RCC 7860 (cell line): ENCODE data around the gene ANKS1B.
"Not testable (repeated sequence)": the region's sequence is repeated elsewhere in the genome, so short reads cannot be mapped to it uniquely, and the experiment has no call there.

Source experiments
- DNase-seq: peaks from one replicate; pipeline ENCODE4 v3.0.0-alpha.2; 2015; ENCODE audit warnings: low spot score
- FAIRE-seq: peaks from 2 replicates; lab custom pipeline; 2012; peaks lifted over from hg19 to GRCh38; lab: Jason Lieb, UNC

Gene ANKS1B

DNA sequence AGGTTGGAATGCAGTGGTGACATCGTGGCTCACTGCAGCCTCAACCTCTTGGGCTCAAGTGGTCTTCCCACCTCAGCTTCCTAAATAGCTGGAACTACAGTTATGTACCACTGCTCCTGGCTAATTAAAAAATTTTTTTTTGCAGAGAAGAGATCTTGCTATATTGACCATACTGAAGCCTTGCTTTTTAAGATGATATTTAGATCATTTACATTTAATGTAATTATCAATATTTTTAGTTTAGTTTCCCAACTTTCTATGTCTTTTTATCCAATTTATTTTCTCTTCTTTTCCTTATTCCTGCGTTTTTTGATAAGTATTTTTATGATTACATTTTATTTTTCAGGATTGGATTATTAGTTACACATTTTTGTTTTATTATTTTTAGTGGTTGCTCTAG, 999.6 kb downstream of the ANKS1B start:
- FAIRE-seq (peak; percentile 23), DNase-seq (no peak)

DNA sequence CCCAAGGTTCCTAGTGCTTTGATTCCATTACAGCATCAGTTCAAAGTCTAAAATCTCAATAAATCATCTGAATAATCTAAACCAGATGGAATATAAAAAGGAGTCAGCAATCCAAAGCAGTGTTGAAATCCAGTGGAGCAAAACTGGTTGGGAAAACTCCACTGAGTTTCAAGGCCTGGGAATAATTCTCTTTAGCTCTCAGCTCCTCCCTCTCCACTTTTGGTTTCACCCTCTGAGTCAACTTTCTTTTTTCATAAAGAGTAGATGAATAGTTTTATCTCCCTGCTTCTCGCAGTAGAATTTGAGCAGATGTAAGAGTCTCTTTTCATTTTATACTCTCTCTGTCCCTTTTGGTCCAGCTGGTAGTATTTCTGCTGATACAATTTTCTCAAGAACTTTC, 1001.1 kb downstream of the ANKS1B start:
- DNase-seq: no peak
- no peak for FAIRE-seq

DNA sequence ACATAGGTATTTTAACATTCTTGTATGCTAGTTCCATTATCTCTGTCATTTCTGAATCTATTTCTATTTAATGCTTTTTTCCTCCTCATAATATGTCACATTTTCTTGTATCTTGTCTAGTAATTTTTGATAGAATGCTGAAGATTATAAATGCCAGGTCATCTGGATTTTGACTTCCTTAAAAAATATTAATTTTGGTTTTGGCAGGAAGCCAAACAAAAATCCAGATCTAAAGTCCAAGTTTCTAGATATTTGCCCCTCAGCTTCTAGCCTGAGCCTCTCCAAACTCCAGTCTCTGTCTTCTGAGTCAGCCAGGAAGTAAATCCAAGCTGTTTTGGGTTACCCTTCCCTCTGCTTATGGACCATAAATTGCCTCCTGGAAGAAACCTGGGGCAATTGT, 1004.2 kb downstream of the ANKS1B start:
- FAIRE-seq (no peak), DNase-seq (no peak)

DNA sequence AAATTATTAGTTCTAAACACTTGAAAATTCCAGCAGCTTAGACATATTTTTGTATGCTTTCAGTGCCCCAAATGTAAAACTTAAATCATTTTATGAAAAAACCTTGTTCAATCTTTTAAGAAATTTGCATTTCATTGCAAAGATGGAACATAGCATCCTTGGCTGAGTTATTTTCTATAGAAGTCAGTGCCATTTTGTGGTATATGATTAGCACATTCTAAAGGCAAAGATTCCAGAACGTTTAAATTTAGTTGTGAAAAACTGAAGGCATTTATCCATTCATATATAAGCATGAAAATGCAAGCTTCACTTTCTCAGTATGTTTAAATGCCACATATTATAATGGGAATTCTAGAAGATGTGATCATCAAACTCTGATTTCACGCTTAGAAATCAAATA, 1007.5 kb downstream of the ANKS1B start:
- FAIRE-seq (no peak), DNase-seq (no peak)

DNA sequence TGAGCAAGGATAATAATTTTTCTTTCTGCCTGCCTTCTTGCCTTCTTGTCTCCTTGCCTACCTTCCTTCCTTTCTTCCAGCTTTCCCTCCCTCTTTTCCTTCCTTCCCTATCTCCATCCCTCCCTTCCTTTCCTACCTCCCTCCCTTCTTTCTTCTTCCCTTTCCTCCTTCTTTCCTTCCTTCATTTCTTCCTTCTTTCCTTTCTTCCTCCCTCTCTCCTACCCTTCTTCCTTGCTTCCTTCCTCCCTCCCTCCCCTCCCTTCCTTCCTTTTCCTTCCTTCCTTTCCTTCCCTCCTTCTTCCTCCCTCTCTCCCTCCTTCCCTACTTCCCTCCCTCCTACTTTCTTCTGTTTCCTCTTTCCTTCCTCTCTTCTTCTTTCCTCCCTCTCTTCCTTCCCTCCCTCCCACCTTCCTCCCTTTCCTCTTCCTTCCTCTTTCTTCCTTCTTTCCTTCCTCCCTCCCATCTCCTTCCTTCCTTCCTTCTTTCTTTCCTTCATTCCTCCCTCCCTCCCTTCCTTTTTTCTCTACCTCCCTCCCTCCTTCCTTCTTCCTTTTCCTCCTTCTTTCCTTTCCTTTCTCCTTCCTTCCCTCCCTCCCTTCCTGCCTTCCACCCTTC, 1009.9 kb downstream of the ANKS1B start:
- FAIRE-seq: no peak
- DNase-seq: no peak

DNA sequence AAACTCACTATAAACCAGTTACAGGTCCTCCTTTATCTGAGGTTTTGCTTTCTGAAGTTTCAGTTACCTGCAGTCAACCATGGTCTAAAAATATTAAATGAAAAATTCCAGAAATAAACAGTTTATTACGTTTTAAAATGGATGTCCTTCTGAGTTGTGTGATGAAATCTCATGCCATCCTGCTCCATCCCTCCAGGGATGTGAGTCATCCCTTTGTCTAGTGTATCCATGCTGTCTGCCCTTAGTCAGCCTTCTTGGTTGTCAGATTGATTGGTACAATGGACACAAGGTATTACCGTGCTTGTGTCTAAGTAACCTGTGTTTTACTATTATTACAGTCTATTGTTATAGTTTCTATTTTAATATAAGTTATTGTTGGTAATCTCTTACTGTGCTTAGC, 1011.3 kb downstream of the ANKS1B start:
- DNase-seq (no peak), FAIRE-seq (no peak)

DNA sequence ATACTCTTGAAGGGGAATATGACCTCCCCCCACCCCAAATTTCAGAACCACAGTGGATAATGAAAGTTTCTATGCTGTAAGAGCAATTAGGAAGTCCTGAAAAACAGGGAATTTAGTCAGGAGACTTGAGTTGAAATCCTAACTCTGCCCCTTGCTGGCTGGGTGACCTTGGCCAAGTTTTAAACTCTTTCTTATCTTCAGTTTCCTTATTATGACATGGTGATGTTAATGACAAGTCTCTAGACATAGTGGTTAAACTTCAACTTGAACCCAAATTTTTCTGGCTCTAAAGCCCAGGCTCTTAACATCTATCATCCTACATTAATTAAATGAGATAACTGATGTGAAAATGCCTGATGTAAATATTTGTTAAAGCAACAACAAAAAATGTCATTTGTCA, 1013.8 kb downstream of the ANKS1B start:
- FAIRE-seq (no peak), DNase-seq (no peak)

DNA sequence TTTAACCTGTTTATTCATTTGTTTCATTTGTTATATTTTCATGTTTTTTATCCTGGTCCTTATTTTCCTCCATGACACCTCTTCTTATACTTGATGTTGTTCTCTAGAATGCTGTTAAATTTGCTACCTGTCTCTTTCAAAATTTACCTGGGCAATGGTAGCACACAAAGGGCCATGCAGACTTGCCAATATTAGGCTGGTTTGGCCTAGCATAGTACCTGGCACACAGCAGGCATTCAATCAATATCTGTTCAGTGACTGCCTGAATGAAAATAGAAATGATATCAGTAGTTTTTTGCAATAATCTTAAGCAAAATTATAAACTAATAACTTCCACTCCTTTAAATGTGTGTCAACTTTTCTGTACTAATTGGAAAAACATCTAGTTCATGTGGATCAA, 1014.5 kb downstream of the ANKS1B start:
- DNase-seq: no peak
- FAIRE-seq: no peak

DNA sequence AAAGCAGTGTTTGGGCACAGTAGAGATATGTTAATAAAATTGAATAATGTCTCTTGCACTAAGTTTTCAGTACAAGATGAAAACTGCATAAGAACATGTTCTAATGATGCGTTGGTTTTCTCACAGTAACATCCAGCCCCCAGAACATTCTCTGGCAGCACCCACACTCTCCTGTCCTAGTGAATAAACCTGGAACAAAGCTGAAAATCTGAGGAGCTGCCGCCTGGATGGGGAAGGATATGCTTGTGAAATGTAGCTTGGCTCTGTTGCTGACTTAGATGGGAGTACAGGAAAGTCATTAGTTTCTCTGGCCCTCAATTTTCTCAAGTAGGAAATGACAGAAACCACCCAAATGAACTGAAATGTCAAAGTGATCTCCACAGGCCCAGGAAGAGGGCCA, 1015.8 kb downstream of the ANKS1B start:
- FAIRE-seq (no peak), DNase-seq (no peak)

DNA sequence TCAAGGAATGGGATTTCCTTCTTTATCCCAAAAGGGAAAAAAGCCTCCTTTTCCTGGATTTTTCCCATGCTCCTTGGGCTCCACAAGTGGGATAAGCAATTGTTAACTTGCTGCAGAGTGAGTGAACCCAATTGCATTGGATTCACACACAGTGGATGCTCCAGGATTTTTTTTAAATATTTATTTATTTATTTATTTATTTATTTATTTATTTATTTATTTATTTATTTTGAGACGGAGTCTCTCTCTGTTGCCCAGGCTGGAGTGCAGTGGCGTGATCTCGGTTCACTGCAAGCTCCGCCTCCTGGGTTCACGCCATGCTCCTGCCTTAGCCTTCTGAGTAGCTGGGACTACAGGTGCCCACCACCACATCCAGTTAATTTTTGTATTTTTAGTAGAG, 1027.6 kb downstream of the ANKS1B start:
- FAIRE-seq, DNase-seq: not testable (repeated sequence)

DNA sequence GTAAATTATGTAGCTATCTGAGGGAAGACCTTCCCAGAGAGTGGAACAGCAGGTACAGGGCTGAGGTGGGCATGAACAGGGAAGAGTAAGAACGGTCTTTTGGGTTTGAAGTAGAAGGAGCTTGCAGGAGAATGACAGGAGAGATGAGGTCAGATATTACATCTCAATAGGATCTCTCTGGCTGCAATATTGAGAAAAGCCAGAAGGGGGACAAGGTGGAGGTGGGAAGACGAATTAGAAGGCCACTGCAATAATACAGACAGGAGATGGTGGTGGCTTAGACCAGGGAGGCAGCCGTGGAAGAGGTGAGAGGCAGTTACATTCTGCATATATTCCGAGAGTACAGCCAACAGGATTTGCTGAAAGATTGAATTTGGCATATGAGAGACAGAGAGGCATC, 1029.5 kb downstream of the ANKS1B start:
- no peak for DNase-seq
- FAIRE-seq: no peak

DNA sequence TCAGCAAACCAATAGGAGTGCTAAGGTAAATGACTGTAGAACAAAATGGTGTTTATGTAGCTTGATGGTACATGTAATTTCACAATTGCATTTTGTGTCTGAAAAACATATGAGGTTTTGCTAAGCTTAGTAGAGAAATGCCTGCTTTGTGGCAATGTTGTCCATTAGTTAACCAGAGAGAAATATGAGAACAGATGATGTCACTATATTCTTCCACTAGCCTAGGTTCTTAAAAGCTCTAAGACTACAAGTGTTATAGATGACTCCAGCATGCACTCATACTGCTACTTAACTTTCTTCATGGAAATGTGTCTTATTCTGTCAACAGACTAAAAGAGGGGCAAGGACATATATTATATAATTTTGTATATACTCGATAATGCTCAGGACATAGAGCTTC, 1030.2 kb downstream of the ANKS1B start:
- FAIRE-seq (no peak), DNase-seq (no peak)

DNA sequence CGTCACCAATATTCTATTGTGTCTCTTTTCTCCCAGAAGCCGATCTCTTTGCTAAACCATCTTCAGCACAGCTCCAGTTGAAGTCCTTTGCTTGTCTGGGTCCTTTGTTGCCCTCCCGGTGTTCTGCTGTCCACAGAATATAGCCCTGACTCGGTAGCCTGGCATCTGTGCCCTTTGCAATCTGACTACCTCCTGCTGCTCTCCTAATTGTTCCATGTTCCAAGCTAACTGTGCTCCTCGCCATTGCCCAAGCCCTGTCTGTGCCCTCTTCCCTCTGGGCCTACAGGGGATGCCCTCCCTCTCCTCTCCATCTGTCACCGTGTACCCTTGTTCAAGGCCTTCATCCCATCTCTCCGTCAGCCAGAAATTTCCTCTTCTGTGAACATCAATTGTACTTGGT, 1033.3 kb downstream of the ANKS1B start:
- no peak for DNase-seq
- no peak for FAIRE-seq

DNA sequence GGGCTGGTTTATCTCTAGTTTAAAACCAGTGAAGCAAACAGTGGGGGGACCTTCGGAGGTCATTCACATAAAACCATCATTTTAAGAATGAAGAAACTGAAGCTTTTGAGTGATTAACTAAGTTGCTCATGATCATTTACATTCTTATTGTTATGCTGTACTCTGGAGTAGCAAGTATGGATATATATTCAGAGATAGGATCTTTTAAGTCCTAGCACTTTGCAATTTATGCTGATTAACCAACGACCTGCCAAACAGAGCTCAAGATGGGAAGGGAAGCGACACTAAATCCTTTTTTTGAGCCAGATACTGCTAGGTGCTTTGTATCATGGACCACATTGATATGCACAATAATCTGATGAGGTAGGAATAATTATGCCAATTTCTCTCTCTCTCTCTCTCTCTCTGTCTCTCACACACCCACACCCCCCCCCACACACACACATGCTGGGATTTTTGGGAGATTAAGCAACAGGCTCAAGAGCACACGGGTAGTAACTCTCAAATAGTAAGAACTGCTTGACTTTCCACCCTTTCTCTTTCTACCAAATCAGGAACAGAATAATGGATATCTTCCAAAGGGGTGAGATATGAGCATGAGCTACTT, 1036.3 kb downstream of the ANKS1B start:
- DNase-seq: no peak
- FAIRE-seq: no peak

DNA sequence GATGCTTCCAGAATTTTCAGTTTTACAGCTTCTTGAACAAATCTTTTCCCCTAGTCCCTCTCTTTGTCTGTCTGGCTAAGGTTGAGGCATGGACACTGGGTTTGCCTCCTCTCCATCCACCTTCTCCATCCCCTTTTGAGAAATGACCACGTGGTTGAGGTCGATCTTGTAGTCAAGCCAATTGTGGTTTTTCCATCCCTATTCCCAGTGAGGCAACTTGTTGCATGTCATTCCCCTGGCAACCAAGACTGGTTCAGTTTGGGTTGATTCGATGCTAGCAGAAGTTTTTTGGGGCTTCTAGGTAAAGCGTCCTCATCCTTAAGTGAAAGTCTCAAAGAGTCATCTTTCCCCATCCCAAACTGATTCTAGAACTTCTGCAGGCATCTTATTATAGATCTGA, 1038.9 kb downstream of the ANKS1B start:
- DNase-seq (no peak), FAIRE-seq (no peak)

DNA sequence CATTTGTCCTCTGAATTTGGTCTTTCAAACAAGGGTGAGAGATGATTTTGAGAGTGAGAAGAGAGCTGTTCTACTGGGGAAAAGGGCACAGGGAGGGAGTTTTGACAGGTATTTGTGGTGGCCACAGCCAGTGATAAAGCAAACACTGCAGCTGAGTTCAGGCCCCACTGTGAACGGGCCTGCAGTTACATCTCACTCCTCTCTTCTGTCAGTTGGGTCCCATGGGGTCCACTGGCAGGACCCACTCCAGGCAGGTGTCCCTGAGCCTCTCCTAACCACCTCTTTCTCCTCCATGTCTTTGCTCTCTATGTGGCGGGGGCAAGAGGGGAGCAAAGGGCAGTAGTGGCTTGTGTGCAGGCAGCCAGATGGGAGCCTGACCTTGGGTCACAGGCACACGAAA, 1044.8 kb downstream of the ANKS1B start:
- FAIRE-seq (no peak), DNase-seq (no peak)

DNA sequence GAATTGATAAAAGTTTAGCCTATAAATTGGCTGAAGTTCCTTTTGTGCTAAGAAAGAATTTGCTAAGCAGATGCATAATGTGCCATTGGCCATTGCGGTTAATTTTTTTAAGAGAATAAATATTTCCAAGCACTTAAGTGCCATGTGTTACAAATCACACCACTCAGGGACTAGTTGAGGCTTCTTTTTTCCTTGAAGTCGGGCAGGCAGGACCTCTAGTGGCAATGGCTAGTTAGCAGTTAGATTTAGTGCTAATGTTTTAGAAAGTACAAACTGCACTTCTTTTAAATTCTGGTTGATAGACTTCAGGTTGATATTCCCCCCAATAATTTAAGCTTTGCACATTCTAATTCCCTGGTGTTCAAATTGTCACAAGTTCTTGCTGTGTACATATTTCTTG, 1045.4 kb downstream of the ANKS1B start:
- FAIRE-seq: no peak
- DNase-seq: no peak

DNA sequence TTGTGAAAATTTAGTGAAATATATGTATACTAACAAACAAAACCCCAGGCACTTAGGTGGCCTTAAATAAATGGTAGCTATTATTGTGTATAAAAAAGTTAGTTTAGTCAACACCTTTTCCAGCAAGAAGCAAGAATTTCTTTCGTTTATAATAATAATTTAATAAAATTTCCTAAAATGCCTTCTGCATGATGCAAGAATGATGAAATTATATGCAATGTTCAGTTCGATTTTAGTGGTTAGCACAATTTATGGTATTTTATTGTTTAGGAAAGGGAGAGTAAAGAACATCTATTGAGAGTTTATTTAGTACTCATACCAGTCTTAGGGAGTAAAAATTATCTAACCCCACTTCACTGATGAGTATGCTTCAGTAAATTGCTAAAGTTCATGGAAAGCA, 1048.9 kb downstream of the ANKS1B start:
- no peak for FAIRE-seq
- DNase-seq: no peak

DNA sequence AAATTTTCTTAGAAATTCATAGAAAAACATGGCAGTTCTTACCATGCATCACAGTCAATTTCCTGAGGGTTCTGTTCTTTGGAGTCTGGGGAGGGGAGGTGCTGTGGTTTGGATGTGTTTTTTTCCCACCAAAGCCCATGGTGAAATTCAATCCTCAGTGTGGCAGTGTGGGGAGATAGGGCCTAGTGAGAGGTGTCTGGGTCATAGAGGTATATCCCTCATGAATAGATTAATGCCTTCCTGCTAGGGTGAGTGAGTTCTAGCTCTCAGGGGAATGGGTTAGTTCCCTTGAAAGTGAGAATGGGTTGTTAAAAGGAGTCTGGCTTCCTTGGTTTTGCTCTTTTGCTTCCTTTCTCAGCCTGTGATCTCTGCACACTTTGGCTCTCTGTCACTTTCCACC, 1061.9 kb downstream of the ANKS1B start:
- no peak for DNase-seq
- FAIRE-seq: no peak

DNA sequence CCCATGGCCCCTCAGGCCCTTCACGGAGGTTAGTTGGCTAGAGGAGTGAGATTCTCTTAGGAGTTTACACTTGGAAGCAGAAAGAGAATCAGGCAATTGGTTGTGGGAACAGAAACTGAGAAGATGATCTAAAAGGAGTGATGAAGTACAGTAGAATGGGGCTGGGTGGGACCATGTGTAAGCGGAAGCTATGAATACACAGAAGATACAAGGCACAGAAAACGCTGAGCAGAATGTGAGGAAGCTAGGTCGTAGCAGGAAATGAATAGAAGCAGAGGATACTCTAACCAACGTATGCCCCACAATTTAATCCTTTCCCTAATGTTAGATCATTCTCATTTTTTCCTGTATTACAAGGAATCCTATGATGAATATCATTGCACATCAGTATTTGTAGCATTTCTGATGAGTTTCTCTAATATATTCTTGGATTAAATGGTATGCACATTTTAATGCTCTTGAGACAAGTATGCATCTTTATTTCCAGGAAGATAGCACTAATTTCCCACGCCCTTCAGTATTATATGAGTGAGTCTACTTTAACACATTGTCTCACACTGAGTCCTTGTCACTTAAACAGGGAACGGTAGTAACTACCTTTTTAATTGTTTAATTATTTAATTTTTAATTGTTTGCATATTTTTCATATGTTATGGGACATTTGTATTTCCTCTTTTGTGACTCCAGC, 1066.4 kb downstream of the ANKS1B start:
- FAIRE-seq: no peak
- no peak for DNase-seq

DNA sequence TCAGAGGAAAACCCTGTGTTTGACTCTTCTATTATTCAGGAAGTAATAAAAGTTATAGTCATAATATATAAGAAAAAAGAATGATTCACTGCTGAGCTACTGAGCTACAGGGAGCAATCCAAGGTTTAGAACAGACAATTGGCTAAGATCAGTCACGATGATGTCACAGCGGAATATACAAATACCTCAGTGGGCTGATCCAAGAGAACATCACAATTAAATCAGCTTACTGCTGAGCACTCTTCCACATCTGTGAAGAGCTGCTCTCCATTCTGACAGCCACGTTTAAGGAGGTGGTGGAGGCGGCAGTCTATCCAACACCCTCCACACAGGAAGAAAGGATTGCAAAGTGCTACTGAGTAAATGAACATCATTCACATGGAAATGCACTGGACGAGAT, 1068.6 kb downstream of the ANKS1B start:
- DNase-seq: no peak

DNA sequence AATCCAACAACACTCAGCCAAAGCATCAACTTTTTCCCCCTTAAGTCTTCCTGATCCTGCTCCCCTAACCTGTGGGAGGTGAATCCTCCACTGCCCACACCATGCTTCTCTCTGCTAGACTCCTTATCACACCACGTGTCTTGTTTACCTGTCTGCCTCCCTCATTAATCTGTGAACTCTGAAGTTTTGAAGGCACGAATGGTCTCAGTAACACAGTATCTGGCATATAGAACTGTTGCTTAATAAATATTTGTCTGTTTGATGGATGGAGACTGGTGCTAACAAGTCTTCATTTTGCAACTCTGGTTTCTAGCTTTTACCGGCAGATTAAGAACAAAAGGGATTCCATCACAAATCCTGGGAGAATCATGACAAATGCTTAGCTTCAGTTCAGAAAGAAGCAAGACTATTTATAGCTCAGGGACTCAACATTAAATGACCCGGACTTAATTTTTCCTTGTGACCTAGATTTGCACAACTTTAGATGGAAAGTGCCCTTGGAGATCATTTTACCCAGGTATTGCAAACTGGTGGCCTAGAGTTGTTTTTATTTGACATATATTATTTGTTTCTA, 1072.2 kb downstream of the ANKS1B start:
- no peak for FAIRE-seq
- no peak for DNase-seq

More for the DNA sequence above, 1068.6 kb downstream of the ANKS1B start:
- no peak for FAIRE-seq
